ENCODE data around the gene C1orf21. TPM values are rescaled to one million over a fixed set of nuclear protein-coding genes. Genes with fewer than 3 reads are reported as not detected.

Gene C1orf21
- total and polyA plus RNA-seq, 2 of the 4 experiments (the other 2 are of a cell fraction): 6.4 to 9.9 TPM

- POLR2A ChIA-PET (ENCODE audit: unreplicated experiment): no interaction called here
- BruUV-seq (replicated peaks): no TSS peak
Measured at GRCh38 chr1:184614667-184615066, 227.8 kb downstream of the C1orf21 start.

More at GRCh38 chr1:184614667-184615066, 227.8 kb downstream of the C1orf21 start:
- Histone ChIP-seq H3K9me3 (ENCODE audit: control insufficient read depth, insufficient read depth, low read length) (no peaks in the 10 kb centered on the region), H3K56ac (ENCODE audit: extremely low read depth, insufficient read depth, low read length) (no peak overlapping the region), H3K14ac (replicated peaks; ENCODE audit: low read depth, low read length) (no peak overlapping the region), H2AFZ (replicated peaks; ENCODE audit: low read length, poor library complexity) (no peak overlapping the region), H3K9ac (ENCODE audit: low read depth, low read length) (no peak overlapping the region), H3K4me1 (ENCODE audit: control insufficient read depth, insufficient read depth, low read length) (no peaks in the 10 kb centered on the region), H3K27me3 (ENCODE audit: control insufficient read depth, insufficient read depth, low read length) (no peaks in the 10 kb centered on the region), H2AK9ac (replicated peaks; ENCODE audit: low read depth, low read length, poor library complexity) (no peak overlapping the region), H3K27ac (ENCODE audit: insufficient read depth, low read length) (no peak overlapping the region), H3K23ac (ENCODE audit: low read depth, low read length) (no peak overlapping the region), H2BK5ac (ENCODE audit: low read depth, low read length, poor library complexity, severe bottlenecking) (no peak overlapping the region), H4K20me1 (ENCODE audit: insufficient read depth, low read length) (no peaks in the 10 kb centered on the region), H3K36me3 (ENCODE audit: control insufficient read depth, insufficient read depth, low read length) (no peaks in the 10 kb centered on the region), H2AK5ac (ENCODE audit: low read depth, low read length) (no peak overlapping the region), H4K8ac (ENCODE audit: low read depth in 2 of 2, low read length in 2 of 2) (no peak overlapping the region), H4K91ac (ENCODE audit: insufficient read depth, low read depth, low read length) (no peak overlapping the region), H3K18ac (ENCODE audit: low read depth, low read length) (no peak overlapping the region), H4K5ac (ENCODE audit: low read depth, low read length) (no peak overlapping the region), H2BK120ac (ENCODE audit: low read depth, low read length) (no peak overlapping the region), H3K9me1 (ENCODE audit: insufficient read depth, low read length) (peaks cover 5% of the 10 kb centered on the region; the same call in 1 of the 2 replicates), H3K79me1 (ENCODE audit: low read depth in 1 of 2, low read length in 2 of 2) (no peaks in the 10 kb centered on the region), H3K4me2 (ENCODE audit: low read depth, low read length) (no peak overlapping the region), H3K4me3 (ENCODE audit: insufficient read depth, low read depth, low read length) (no peak overlapping the region), H2BK20ac (ENCODE audit: low read depth, low read length) (no peak overlapping the region), H2BK15ac (ENCODE audit: low read depth, low read length) (no peak overlapping the region), H3K4ac (ENCODE audit: low read depth, low read length) (no peak overlapping the region)
- in situ Hi-C loops (cut with MboI; ENCODE audit: low sequenced_read_pairs): no loop called here
- 73% methylated on average over 3 of the region's 7 CpGs; no CpG with 5 or more reads in 1 of the 2 experiments for WGBS, 2 experiments (ENCODE audit: extremely low coverage in 2 of 2, insufficient read length in 1 of 2)
- ATAC-seq (ENCODE audit: low read depth): no peak
- intact Hi-C loops (cut with micrococcal nuclease): no loop called here
- TF ChIP-seq, protein P1, sequence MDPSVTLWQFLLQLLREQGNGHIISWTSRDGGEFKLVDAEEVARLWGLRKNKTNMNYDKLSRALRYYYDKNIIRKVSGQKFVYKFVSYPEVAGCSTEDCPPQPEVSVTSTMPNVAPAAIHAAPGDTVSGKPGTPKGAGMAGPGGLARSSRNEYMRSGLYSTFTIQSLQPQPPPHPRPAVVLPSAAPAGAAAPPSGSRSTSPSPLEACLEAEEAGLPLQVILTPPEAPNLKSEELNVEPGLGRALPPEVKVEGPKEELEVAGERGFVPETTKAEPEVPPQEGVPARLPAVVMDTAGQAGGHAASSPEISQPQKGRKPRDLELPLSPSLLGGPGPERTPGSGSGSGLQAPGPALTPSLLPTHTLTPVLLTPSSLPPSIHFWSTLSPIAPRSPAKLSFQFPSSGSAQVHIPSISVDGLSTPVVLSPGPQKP (IDR thresholded peaks at IDR 0.05; ENCODE audit: borderline replicate concordance, low read depth, low read length): no peak
- no peak for TF ChIP-seq NFE2L2 (IDR thresholded peaks at IDR 0.05; ENCODE audit: low read depth, low read length)
- TF ChIP-seq CHD1 (IDR thresholded peaks at IDR 0.05; ENCODE audit: low read depth, low read length): no peak
- no peak for TF ChIP-seq RCOR1 (IDR thresholded peaks at IDR 0.05; ENCODE audit: insufficient replicate concordance, low read length)
- no peak for TF ChIP-seq RFX5 (IDR thresholded peaks at IDR 0.05; ENCODE audit: low read depth, low read length)
- dilution Hi-C loops (cut with HindIII; ENCODE audit: low sequenced_read_pairs, unreplicated experiment): no loop called here
- no peak for DNase-seq
- CTCF ChIA-PET: no interaction called here
